Natural killer cell (primary cell): Measurements from ENCODE around the gene CDADC1. TPM values are rescaled to one million over a fixed set of nuclear protein-coding genes. Genes with fewer than 3 reads are reported as not detected.

Source experiments
- ATAC-seq, 3 donors: fragments of 150-1000 bp in 2 of 3; fragments of 200-7000 bp in 1 of 3; cut with Tn5 transposase; 1 replicate in 1 of 3; 2 replicates in 2 of 3; pipeline ENCODE4 v1.10.0; 2021; ENCODE audit warnings: mild to moderate bottlenecking in 2 of 3, moderate library complexity in 2 of 3
- DNase-seq, 2 donors: peaks; one replicate each; pipeline versions ENCODE4 v3.0.0 to v3.0.0-alpha.2; 2013 to 2021; ENCODE audit warnings: mixed read lengths in 1 of 2
- H3K27ac ChIP-seq: one replicate; pipeline ENCODE4 v1.5.1; 2013; ENCODE audit warnings: mild to moderate bottlenecking, low read length
- H3K27me3 ChIP-seq: one replicate; pipeline ENCODE4 v1.6.1; 2013; ENCODE audit warnings: low read length; ENCODE audit not compliant: control insufficient read depth, insufficient read depth
- H3K36me3 ChIP-seq: one replicate; pipeline ENCODE4 v1.6.1; 2013; ENCODE audit warnings: low read length; ENCODE audit not compliant: control insufficient read depth, insufficient read depth
- H3K4me1 ChIP-seq: one replicate; pipeline ENCODE4 v1.6.1; 2013; ENCODE audit warnings: low read length; ENCODE audit not compliant: control insufficient read depth, insufficient read depth
- H3K4me3 ChIP-seq: one replicate; pipeline ENCODE4 v1.5.1; 2013; ENCODE audit warnings: low read length
- H3K9me3 ChIP-seq: one replicate; pipeline ENCODE4 v1.6.1; 2013; ENCODE audit warnings: low read length; ENCODE audit not compliant: control insufficient read depth, insufficient read depth
- H3K27ac Mint-ChIP-seq, 2 donors: one replicate each; pipeline ENCODE4 v1.8.0; 2022; ENCODE audit warnings: mild to moderate bottlenecking in 2 of 2, mixed read lengths in 2 of 2, moderate library complexity in 1 of 2
- H3K27me3 Mint-ChIP-seq, 2 donors: one replicate each; pipeline ENCODE4 v1.8.0; 2022; ENCODE audit warnings: low read depth in 2 of 2, mixed read lengths in 2 of 2
- H3K36me3 Mint-ChIP-seq: one replicate; pipeline ENCODE4 v1.8.0; 2022; ENCODE audit warnings: mixed read lengths
- H3K4me1 Mint-ChIP-seq, 2 donors: one replicate each; pipeline ENCODE4 v1.8.0; 2022; ENCODE audit warnings: mixed read lengths in 2 of 2
- H3K4me3 Mint-ChIP-seq: one replicate; pipeline ENCODE4 v1.8.0; 2022; ENCODE audit warnings: mild to moderate bottlenecking, moderate library complexity, mixed read lengths
- H3K9me3 Mint-ChIP-seq, 2 donors: one replicate each; pipeline ENCODE4 v1.8.0; 2022; ENCODE audit warnings: mixed read lengths in 2 of 2
- WGBS: methylation state at CpG from one replicate; pipeline ENCODE4 v1.1.7; 2013; ENCODE audit warnings: missing lambda C conversion rate; ENCODE audit not compliant: insufficient coverage; 5-methylcytosine and 5-hydroxymethylcytosine counted together
- intact Hi-C: fragments of 100-400 bp; cut with micrococcal nuclease; formaldehyde crosslinking; loops from one replicate; pipeline ENCODE4 v1.14.2; 2022
- total RNA-seq, 4 donors: library from RNA; stranded (reverse); fragments of 120-200 nt in 1 of 4; gene quantifications; one replicate each; pipeline versions ENCODE4 v1.2.3 to v1.2.4, GENCODE V29; 2013 to 2022
- TF ChIP-seq, protein P1 (sequence below): fragments of 200-600 bp; IDR thresholded peaks from one replicate; pipeline ENCODE4 v1.8.0; 2022; ENCODE audit warnings: antibody characterized with exemption

CDADC1 gene
- total RNA-seq, 3 donors from 2014 or later (not counting 1 experiment from before 2014, with no cell fraction given), result 32.0 to 39.4 (median 33.6) TPM

DNA sequence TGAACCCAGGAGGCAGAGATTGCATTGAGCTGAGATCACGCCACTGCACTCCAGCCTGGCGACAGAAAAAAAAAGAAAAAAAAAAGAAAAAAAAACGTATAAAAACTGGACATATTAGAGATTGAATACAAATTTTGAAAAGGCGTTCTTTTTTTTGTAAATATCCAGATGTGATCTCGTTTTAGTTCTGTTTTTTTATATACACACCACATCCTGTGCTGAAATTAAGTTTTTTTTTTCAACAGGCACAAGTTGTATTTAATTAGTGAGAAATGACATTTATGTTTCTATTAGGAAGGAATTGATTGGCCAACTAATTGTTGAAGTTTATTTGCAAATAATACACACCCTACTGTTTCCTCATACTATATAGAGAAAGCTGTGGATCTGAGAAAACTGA, 3.6 kb downstream of the CDADC1 start:
- Mint-ChIP-seq H3K4me1 (peaks cover 32 to 46% of the 10 kb centered on the region in 2 donors), H3K36me3 (no peaks in the 10 kb centered on the region), H3K4me3 (no peak overlapping the region), H3K27ac (no peak overlapping the region), H3K27me3 (no peaks in the 10 kb centered on the region), H3K9me3 (no peaks in the 10 kb centered on the region)
- Histone ChIP-seq H3K36me3 (peaks cover 16% of the 10 kb centered on the region), H3K27ac (no peak overlapping the region), H3K27me3 (no peaks in the 10 kb centered on the region), H3K9me3 (no peaks in the 10 kb centered on the region), H3K4me3 (no peak overlapping the region), H3K4me1 (peaks cover 13% of the 10 kb centered on the region)
- 71% methylated on average over 3 of the region's 5 CpGs for WGBS
- DNase-seq, result no peak
- intact Hi-C loops, result no loop called here
- TF ChIP-seq, protein P1, sequence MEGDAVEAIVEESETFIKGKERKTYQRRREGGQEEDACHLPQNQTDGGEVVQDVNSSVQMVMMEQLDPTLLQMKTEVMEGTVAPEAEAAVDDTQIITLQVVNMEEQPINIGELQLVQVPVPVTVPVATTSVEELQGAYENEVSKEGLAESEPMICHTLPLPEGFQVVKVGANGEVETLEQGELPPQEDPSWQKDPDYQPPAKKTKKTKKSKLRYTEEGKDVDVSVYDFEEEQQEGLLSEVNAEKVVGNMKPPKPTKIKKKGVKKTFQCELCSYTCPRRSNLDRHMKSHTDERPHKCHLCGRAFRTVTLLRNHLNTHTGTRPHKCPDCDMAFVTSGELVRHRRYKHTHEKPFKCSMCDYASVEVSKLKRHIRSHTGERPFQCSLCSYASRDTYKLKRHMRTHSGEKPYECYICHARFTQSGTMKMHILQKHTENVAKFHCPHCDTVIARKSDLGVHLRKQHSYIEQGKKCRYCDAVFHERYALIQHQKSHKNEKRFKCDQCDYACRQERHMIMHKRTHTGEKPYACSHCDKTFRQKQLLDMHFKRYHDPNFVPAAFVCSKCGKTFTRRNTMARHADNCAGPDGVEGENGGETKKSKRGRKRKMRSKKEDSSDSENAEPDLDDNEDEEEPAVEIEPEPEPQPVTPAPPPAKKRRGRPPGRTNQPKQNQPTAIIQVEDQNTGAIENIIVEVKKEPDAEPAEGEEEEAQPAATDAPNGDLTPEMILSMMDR, result no peak
- no peak for ATAC-seq

DNA sequence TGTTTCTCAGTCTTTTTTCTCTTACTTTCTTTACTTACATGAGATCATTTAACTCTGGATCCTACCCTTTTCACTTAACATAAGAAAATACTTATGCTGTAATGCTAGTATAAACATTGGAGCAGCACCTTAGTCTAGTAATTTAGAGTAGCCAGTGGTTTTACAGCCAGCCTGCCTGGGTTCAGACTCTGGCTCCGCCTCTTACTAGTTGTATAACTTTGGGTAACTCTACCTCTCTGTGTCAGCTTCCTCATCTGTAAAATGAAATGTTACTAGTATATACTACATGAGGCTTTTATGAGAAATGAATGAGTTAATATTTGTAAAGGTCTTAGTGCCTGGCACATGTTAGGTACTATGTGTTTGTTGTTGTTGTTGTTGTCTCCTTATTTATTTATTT, 5.6 kb downstream of the CDADC1 start:
- Histone ChIP-seq H3K27ac (no peak overlapping the region), H3K27me3 (no peaks in the 10 kb centered on the region), H3K36me3 (peaks cover 21% of the 10 kb centered on the region), H3K9me3 (no peaks in the 10 kb centered on the region), H3K4me3 (no peak overlapping the region), H3K4me1 (peaks cover 10% of the 10 kb centered on the region)
- TF ChIP-seq, protein P1, result no peak
- Mint-ChIP-seq H3K4me1 (peaks cover 22 to 38% of the 10 kb centered on the region in 2 donors), H3K36me3 (no peaks in the 10 kb centered on the region), H3K27me3 (no peaks in the 10 kb centered on the region), H3K27ac (no peak overlapping the region), H3K9me3 (no peaks in the 10 kb centered on the region), H3K4me3 (no peak overlapping the region)
- DNase-seq (no peak), ATAC-seq (no peak)
- intact Hi-C loops, result no loop called here
- WGBS, result 100% methylated on average over 1 of the region's 1 CpG

DNA sequence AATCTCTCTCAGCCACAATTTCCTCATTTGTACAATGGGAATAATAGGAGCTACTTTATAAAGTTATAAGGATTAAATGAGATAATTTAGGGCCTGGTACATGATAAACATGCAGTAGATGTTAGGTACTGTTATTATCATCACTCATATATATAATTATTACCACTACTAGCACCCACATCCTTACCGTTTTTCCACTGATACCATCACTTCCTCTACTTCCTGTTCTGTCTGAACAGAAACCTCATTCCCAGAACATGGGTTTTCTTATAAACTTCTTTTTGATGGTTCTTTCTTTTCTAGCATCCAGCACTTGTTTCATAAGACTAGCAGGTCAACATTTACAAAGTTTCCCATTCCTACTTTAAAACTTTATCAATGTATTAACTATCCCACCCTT, 6.3 kb downstream of the CDADC1 start:
- H3K36me3 Mint-ChIP-seq, result no peaks in the 10 kb centered on the region

DNA sequence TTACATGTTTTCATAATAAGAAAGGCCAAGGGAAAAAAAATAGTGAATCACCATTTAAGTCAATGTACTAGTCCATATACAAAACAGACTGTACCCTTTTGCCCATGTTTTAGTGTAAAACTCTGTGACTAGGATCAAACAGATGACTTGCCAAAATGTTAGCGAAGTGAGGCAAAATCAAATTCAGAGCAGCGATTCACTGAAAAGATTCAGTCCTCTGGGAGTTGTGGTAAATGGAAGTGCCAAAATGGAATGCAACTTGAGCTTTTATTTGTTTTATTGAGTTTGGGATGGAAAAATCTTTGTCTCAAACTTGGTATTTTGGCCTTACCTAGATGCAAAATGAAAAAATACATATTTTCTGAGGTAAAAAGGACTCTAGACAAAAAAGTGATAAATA, 9.1 kb downstream of the CDADC1 start:
- intact Hi-C loops, result no loop called here
- H3K4me3 Mint-ChIP-seq, result peak overlapping the region; percentile 87

More for the DNA sequence above, 6.3 kb downstream of the CDADC1 start:
- DNase-seq (no peak), ATAC-seq (no peak)
- 6% methylated on average over 1 of the region's 1 CpG for WGBS
- no peaks in the 10 kb centered on the region for H3K9me3 ChIP-seq
- no peaks in the 10 kb centered on the region for H3K27me3 ChIP-seq
- intact Hi-C loops, result no loop called here
- TF ChIP-seq, protein P1, result no peak
- Mint-ChIP-seq H3K4me1 (peaks cover 15 to 35% of the 10 kb centered on the region in 2 donors), H3K27me3 (no peaks in the 10 kb centered on the region), H3K4me3 (no peak overlapping the region), H3K9me3 (no peaks in the 10 kb centered on the region), H3K27ac (peak overlapping the region in 1 of 2 donors; percentile 5)
- peaks cover 4% of the 10 kb centered on the region for H3K4me1 ChIP-seq
- H3K36me3 ChIP-seq, result peaks cover 21% of the 10 kb centered on the region
- H3K27ac ChIP-seq, result no peak overlapping the region
- H3K4me3 ChIP-seq, result no peak overlapping the region

More for the DNA sequence above, 9.1 kb downstream of the CDADC1 start:
- Mint-ChIP-seq H3K4me1 (peaks cover 11 to 27% of the 10 kb centered on the region in 2 donors), H3K27me3 (no peaks in the 10 kb centered on the region), H3K27ac (peak overlapping the region; percentile 82 to 91), H3K36me3 (peaks cover 7% of the 10 kb centered on the region), H3K9me3 (no peaks in the 10 kb centered on the region)
- Histone ChIP-seq H3K4me1 (peaks cover 4% of the 10 kb centered on the region), H3K27me3 (no peaks in the 10 kb centered on the region), H3K36me3 (peaks cover 40% of the 10 kb centered on the region), H3K9me3 (no peaks in the 10 kb centered on the region), H3K27ac (no peak overlapping the region), H3K4me3 (no peak overlapping the region)
- WGBS, result 89% methylated on average over 2 of the region's 2 CpGs
- ATAC-seq, result no peak
- TF ChIP-seq, protein P1, result no peak
- no peak for DNase-seq
